Nephron progenitor cell (in vitro differentiated cells): Measurements from ENCODE around the gene GLS2.
"Not testable (repeated sequence)": the region's sequence is repeated elsewhere in the genome, so short reads cannot be mapped to it uniquely, and the experiment has no call there.

ENCODE experiments used
- DNase-seq: peaks from one replicate; pipeline ENCODE4 v3.0.0; 2021
- H3K27ac Mint-ChIP-seq: 2 replicates; pipeline ENCODE4 v1.8.0; 2021; ENCODE audit warnings: mild to moderate bottlenecking, moderate library complexity, mixed read lengths
- H3K27me3 Mint-ChIP-seq: 2 replicates; pipeline ENCODE4 v1.8.0; 2021; ENCODE audit warnings: mild to moderate bottlenecking, low read depth, mixed read lengths; ENCODE audit not compliant: poor library complexity
- H3K36me3 Mint-ChIP-seq: 2 replicates; pipeline ENCODE4 v1.8.0; 2021; ENCODE audit warnings: low read depth, mixed read lengths
- H3K4me1 Mint-ChIP-seq: 2 replicates; pipeline ENCODE4 v1.8.0; 2021; ENCODE audit warnings: mixed read lengths
- H3K4me3 Mint-ChIP-seq: 2 replicates; pipeline ENCODE4 v1.8.0; 2021; ENCODE audit warnings: mild to moderate bottlenecking, moderate library complexity, mixed read lengths
- H3K9me3 Mint-ChIP-seq: 2 replicates; pipeline ENCODE4 v1.8.0; 2021; ENCODE audit warnings: mild to moderate bottlenecking, moderate library complexity, mixed read lengths
- TF ChIP-seq, protein P1 (sequence below): fragments of 200-600 bp; sonication (generic); IDR thresholded peaks from 2 replicates; pipeline ENCODE4 v1.5.0; 2021; ENCODE audit warnings: antibody characterized with exemption

Gene GLS2

DNA sequence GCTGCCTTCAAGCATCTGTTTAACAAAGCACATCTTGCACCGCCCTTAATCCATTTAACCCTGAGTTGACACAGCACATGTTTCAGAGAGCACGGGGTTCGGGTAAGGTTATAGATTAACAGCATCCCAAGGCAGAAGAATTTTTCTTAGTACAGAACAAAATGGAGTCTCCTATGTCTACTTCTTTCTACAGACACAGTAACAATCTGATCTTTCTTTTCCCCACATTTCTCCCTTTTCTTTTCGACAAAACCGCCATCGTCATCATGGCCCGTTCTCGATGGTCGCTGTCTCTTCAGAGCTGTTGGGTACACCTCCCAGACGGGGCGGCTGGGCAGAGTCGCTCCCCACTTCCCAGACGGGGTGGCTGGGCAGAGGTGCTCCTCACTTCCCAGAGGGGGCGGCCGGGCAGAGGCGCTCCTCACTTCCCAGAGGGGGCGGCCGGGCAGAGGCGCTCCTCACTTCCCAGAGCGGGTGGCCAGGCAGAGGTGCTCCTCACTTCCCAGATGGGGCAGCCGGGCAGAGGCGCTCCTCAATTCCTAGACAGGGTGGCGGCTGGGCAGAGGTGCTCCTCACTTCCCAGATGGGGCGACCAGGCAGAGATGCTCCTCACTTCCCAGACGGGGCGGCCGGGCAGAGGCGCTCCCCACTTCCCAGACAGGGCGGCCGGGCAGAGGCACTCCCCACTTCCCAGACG, 5.6 kb upstream of the GLS2 start:
- H3K27ac Mint-ChIP-seq, H3K36me3 Mint-ChIP-seq, H3K4me3 Mint-ChIP-seq: not testable (repeated sequence)

DNA sequence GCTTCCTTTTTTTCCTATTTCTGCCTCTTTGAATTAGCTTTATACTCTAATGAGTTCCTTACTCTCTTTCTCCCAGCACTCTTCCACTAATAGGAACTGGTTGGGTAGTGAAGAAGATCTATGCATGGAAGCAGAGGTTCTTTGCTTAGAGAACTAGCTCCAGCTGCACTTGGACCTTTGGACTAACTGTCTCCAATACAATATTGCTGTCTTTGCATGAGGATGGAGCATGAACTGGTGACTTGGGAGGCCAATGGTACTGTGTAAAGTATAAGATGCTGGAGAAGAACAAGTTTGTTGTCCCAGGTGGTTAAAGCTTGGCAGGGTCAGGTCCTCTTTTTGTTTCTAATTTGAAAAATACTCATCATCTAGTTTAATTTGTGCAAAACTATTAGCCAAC, 2.4 kb upstream of the GLS2 start:
- no peak for DNase-seq
- H3K36me3 Mint-ChIP-seq: peaks cover 8% of the 10 kb centered on the region
- H3K27ac Mint-ChIP-seq: no peak overlapping the region
- H3K4me3 Mint-ChIP-seq: no peak overlapping the region
- peaks cover 74% of the 10 kb centered on the region for H3K27me3 Mint-ChIP-seq
- peaks cover 14% of the 10 kb centered on the region for H3K4me1 Mint-ChIP-seq
- H3K9me3 Mint-ChIP-seq: peaks cover 56% of the 10 kb centered on the region
- TF ChIP-seq, protein P1, sequence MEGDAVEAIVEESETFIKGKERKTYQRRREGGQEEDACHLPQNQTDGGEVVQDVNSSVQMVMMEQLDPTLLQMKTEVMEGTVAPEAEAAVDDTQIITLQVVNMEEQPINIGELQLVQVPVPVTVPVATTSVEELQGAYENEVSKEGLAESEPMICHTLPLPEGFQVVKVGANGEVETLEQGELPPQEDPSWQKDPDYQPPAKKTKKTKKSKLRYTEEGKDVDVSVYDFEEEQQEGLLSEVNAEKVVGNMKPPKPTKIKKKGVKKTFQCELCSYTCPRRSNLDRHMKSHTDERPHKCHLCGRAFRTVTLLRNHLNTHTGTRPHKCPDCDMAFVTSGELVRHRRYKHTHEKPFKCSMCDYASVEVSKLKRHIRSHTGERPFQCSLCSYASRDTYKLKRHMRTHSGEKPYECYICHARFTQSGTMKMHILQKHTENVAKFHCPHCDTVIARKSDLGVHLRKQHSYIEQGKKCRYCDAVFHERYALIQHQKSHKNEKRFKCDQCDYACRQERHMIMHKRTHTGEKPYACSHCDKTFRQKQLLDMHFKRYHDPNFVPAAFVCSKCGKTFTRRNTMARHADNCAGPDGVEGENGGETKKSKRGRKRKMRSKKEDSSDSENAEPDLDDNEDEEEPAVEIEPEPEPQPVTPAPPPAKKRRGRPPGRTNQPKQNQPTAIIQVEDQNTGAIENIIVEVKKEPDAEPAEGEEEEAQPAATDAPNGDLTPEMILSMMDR: no peak

More for the DNA sequence above, 5.6 kb upstream of the GLS2 start:
- H3K4me1 Mint-ChIP-seq: peaks cover 19% of the 10 kb centered on the region
- H3K9me3 Mint-ChIP-seq: peaks cover 71% of the 10 kb centered on the region
- H3K27me3 Mint-ChIP-seq: peaks cover 49% of the 10 kb centered on the region
- not testable (repeated sequence) for DNase-seq

DNA sequence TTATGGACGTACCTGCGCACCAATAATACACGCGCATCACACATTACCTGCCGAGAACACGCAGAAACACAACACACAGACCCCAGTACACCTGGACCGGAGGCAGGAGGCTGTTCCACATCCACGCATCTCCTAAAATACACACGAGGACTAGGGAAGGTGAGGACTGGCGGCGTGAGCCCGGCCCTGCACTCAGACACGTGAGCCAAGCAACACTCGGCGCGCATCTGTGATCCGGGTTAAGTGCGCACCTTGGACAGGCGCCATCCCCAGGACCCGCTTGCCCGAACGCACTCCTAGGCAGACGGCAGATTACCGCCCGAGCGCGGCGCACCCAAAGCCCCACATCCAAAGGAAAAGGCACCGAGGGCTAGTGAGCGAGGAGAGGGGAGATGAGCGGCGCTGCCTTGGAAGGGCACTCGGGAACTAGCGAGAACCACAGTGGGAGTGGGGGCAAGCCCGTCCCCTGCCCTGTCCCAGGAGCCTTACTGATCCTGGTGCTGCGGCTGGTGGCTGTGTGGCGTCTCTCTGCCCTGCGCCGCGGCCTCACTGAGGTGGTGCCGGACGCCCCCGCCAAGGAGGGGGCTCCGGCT, 417 bp downstream of the GLS2 start:
- peaks cover 14% of the 10 kb centered on the region for H3K4me1 Mint-ChIP-seq
- no peak overlapping the region for H3K27ac Mint-ChIP-seq
- H3K27me3 Mint-ChIP-seq: peaks cover 89% of the 10 kb centered on the region
- peaks cover 36% of the 10 kb centered on the region for H3K9me3 Mint-ChIP-seq
- TF ChIP-seq, protein P1: no peak
- H3K4me3 Mint-ChIP-seq: peak overlapping the region; percentile 79
- peak; percentile 57 for DNase-seq
- H3K36me3 Mint-ChIP-seq: peaks cover 5% of the 10 kb centered on the region

DNA sequence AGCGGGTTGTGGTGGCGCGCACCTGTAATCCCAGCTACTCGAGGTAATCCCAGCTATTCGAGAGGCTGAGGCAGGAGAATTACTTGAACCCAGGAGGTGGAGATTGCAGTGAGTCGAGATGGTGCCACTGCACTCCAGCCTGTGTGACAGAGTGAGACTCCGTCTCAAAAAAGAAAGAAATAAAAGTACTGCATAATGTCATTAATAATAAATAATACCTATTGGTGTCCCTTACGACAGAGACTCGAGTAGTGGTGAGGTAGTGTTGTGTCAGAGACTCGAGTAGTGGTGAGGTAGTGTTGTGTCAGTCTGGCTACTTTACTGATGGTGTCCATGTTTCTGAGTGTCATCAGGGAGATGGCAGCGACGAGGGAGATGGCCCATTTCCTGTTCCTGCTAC, 1.3 kb downstream of the GLS2 start:
- DNase-seq: no peak
- Mint-ChIP-seq H3K4me3 (peak overlapping the region; percentile 47), H3K36me3 (peaks cover 5% of the 10 kb centered on the region), H3K4me1 (peaks cover 14% of the 10 kb centered on the region), H3K27me3 (peaks cover 83% of the 10 kb centered on the region), H3K27ac (no peak overlapping the region), H3K9me3 (peaks cover 33% of the 10 kb centered on the region)
- TF ChIP-seq, protein P1: no peak

DNA sequence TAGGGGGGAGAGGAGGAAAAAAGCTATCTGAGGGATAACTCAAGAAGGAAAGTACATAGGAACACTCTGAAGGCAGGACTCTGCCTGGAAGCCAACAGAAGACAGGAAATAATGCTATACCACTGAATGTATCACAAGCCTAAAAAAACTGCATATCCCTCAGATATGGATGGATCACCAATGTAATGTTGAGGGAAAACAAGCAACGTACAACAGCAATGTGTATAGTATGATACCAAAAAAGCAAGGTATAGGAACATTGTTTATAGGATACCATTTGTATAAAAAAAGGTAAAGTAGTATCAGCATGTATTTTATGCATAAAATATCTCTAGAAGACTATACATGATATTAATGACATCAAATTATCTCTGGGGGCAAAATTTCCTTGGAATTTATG, 3.4 kb downstream of the GLS2 start:
- no peak for DNase-seq
- TF ChIP-seq, protein P1: no peak
- H3K27me3 Mint-ChIP-seq: peaks cover 67% of the 10 kb centered on the region
- peaks cover 14% of the 10 kb centered on the region for H3K9me3 Mint-ChIP-seq
- H3K27ac Mint-ChIP-seq: no peak overlapping the region
- no peak overlapping the region for H3K4me3 Mint-ChIP-seq
- peaks cover 20% of the 10 kb centered on the region for H3K4me1 Mint-ChIP-seq
- H3K36me3 Mint-ChIP-seq: peaks cover 5% of the 10 kb centered on the region

DNA sequence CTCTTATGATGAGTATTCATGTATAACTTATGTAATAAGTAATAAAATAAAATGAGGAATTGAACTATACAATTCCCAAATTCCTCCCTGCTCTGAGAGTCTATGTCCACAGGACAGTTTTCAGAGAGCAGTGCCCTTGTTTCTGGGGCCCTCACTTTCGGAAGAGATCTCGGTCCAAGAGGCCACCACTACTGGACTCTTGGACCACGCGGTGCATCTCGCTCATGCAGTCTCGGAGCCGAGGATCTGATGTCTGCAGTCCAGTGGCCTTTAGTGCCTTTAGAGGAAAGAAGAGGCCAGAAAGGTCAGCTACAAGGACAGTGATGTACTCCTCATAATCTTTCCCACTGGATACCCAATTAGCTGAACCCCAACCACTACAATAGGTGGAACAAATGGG, 8.3 kb downstream of the GLS2 start:
- H3K9me3 Mint-ChIP-seq: no peaks in the 10 kb centered on the region

More for the DNA sequence above, 8.3 kb downstream of the GLS2 start:
- Mint-ChIP-seq H3K4me1 (peaks cover 6% of the 10 kb centered on the region), H3K27ac (no peak overlapping the region), H3K4me3 (no peak overlapping the region), H3K36me3 (no peaks in the 10 kb centered on the region), H3K27me3 (peaks cover 24% of the 10 kb centered on the region)
- DNase-seq: no peak
- TF ChIP-seq, protein P1: no peak
